ENCODE measurements around the gene LYZL2.
"Not testable (repeated sequence)": the region's sequence is repeated elsewhere in the genome, so short reads cannot be mapped to it uniquely, and the experiment has no call there.

LYZL2 gene

GRCh38 chr10:30594077-30594476 is 35.5 kb downstream of the LYZL2 start:
- no peak for DNase-seq (ENCODE audit: low read depth in 2 of 2)

DNA sequence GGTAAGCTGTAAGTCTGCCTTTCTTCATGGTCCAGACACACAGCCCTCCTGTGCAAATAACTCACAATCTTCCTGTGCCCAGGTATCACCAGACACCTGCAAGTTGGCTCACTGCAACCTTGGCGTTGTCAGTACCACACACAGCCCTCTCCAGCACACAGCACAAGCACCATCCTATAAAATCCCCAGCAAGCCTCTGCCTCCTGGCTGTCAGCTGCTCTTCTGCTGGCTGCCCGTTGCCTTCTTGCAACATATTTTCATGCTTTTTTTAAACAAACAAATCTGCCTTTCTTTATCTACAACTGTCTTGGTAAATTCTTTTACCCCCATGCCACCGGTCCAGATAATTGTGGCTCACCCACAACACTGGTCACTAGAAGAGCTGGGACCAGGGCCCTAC is 36.8 kb downstream of the LYZL2 start:
- DNase-seq (ENCODE audit: low read depth in 2 of 2): not testable (repeated sequence)

GRCh38 chr10:30591249-30591670 is 38.3 kb downstream of the LYZL2 start:
- DNase-seq (ENCODE audit: low read depth in 2 of 2): peak in 1 of 2 donors; percentile 58

DNA sequence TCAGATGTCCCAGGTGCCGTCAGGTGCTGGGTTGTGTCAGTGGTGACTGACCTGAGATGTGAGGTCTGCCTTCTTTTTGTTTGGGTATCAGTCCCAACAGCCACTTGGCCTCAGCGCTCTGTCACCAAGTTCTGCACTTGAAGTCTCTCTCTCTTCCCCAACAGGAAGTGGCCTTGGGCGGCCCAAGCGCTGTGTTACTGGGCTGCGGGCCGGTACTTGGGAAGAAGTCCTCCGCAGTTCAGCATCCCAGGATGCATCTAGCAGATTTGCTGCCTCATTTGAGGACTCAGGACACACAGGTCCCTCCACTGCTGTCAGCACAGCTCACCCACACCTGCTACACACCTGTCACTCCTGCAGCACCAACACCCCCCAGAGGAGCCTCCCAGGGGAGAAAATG is 40.1 kb downstream of the LYZL2 start:
- no peak for DNase-seq (ENCODE audit: low read depth in 2 of 2)

DNA sequence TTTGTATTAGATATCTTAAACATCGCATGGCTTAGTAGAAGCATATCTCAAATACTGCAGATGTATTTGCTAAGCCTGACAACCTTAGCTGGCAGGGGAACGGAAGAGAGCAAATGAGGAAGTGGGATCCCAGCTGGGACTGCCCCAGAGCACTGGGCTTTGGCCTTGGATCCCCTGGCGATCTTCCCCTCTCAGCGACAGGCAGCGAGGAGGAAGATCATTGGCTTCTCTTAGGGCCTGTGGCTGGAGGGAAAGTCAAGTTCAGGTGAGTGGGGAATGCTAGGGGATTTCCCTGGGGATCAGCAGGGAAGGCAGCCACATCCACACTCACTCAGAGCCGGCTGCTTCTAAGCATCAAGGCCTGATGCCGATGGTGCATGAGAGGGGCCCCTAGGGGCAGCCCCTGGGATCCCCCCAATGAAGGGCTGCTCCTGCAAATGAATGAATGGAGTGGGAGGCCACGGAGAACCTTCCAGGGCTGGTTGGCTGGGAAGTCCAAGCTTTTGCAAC is 42.0 kb downstream of the LYZL2 start:
- DNase-seq (ENCODE audit: low read depth in 2 of 2): no peak

DNA sequence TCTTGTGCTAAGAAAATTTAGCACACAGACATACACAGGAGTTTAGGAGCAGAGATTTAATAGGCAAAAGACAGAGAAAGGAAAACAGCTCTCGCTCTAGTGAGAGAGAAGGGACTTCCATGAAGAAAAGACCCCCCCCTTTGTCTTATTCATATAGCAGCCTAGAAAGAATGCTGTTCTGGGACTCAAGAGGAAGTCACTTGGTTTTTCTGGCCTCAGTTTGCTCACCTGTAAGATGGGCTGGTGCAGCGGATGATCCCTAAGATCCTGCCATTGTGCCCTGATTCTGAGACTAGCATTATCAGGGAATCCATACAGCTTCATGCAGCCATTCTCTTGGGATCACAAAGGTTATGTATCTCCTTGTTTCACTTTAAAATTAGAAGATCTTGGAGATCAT is 42.7 kb downstream of the LYZL2 start:
- DNase-seq (ENCODE audit: low read depth in 2 of 2): no peak

- DNase-seq (ENCODE audit: low read depth in 2 of 2): no peak
Observed at GRCh38 chr10:30583778-30584415, 45.7 kb downstream of the LYZL2 start.

- peak in 1 of 2 donors; percentile 21 for DNase-seq (ENCODE audit: low read depth in 2 of 2)
Observed at GRCh38 chr10:30581779-30582380, 47.7 kb downstream of the LYZL2 start.

- DNase-seq (ENCODE audit: low read depth in 2 of 2): no peak
Observed at GRCh38 chr10:30580676-30581075, 48.9 kb downstream of the LYZL2 start.

- no peak for DNase-seq (ENCODE audit: low read depth in 2 of 2)
Observed at GRCh38 chr10:30580241-30580640, 49.3 kb downstream of the LYZL2 start.

GRCh38 chr10:30579574-30579973 is 50.0 kb downstream of the LYZL2 start:
- no peak for DNase-seq (ENCODE audit: low read depth in 2 of 2)

- no peak for DNase-seq (ENCODE audit: low read depth in 2 of 2)
Observed at GRCh38 chr10:30577048-30577447, 52.5 kb downstream of the LYZL2 start.

DNA sequence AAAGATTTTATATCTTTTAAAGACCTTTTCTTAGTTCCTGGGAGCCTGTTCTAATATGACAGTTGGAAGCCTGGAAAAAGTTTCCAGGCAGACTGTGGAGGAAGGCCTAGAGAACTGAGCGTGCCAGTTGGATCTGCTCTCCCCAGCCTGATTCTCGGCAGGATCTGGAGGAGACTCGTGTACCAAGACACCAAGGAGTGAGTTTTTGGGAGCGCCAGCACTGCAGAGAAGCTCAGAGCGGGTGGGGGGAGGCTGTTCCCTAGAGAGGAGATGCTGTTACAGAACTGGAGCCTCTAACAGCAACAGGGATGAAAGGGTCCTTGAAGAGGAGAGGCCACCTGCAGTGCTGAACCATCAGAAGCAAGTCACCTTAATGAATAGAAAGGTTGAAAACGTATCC is 52.9 kb downstream of the LYZL2 start:
- DNase-seq (ENCODE audit: low read depth in 2 of 2): no peak

GRCh38 chr10:30574432-30574796 is 55.1 kb downstream of the LYZL2 start:
- no peak for DNase-seq (ENCODE audit: low read depth in 2 of 2)

- DNase-seq (ENCODE audit: low read depth in 2 of 2): no peak
Observed at GRCh38 chr10:30573721-30574431, 55.7 kb downstream of the LYZL2 start.

DNA sequence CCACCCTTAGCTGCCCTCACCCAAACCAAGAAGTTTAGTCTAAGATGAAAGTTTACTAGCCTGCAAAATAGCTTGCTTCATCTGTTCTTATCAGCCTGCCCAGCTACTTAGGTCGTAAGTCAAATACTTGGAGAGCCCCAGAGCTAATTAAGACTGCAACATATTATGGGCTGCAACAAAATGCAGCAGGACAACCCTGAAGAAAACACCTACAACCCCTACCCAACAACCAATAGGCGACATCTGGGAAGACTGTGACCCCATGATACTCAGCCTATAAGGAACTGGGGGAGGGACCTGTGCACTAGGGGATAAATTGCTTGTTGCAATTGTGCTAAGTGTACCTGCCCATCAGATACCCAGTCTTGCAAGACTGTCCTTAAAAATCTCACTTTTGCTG is 64.1 kb downstream of the LYZL2 start:
- DNase-seq (ENCODE audit: low read depth in 2 of 2): no peak

DNA sequence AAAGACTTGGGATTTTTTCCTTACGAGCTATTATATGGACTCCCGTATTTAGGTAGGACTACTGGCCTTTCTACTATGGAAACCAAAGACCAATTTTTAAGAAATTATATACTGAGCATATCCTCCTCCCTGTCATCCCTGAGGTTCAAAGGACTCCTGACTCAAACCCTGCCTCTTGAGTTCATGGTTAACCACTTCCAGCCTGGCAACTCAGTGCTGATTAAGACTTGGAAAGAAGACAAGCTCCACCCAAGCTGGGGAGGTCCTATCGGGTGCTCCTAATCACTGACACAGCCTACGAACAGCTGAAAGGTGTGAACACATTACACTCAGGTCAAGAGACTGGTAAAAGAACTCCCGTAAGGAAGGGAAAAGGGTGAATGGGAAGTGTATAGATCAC is 66.8 kb downstream of the LYZL2 start:
- no peak for DNase-seq (ENCODE audit: low read depth in 2 of 2)
